GM21786 (cell line): ENCODE results near the gene KCNMA1.

Experiments
- ATAC-seq: cut with Tn5 transposase; IDR thresholded peaks from one replicate; pipeline ENCODE4 v1.9.1; 2021; ENCODE audit not compliant: unreplicated experiment

Gene KCNMA1

GRCh38 chr10:77075926-77076325 lies 561.7 kb downstream of the KCNMA1 start:
- ATAC-seq, result no peak

GRCh38 chr10:77074104-77074624 lies 563.4 kb downstream of the KCNMA1 start:
- ATAC-seq, result no peak

GRCh38 chr10:77073663-77073960 lies 564.0 kb downstream of the KCNMA1 start:
- ATAC-seq, result no peak

DNA sequence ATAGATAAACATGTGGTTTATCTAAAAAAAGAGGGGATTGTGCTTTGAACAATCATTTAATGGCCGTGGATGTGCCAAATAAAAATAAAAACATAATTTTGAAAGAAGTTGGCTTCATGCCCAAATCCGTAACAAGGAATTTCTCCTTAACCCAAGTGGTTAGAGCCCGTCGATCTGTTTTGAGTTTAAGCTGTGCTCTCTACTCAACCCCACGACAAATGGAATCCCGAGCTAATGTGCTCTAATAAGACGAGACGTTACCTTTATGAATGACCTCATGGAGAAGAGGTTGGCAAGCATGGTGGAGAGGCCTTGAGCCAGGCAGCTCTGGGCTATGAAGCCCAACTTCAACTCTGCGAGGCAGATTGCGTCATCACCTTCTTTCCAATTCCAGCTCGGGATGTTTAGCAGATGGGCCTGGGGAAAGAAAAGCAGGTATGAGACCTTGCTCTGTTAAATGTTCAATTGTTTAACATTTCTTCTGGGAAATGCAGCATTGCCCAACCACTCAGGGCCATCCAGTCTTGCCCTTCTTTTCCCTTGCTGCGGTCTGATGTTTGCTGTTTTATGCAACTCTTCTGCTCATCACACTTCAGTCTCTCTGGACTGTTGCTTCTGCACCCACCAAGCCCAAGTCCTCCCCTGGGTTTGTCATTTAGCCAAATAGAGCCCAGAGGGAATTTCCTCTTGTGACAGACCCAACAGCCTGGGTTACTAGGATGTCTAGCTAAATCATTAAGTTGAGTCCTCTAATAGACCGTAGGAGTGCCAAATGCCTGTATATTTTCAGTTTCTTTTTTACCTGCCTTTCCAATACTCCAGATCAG lies 564.6 kb downstream of the KCNMA1 start:
- no peak for ATAC-seq

GRCh38 chr10:77072361-77072835 lies 565.2 kb downstream of the KCNMA1 start:
- no peak for ATAC-seq

- ATAC-seq, result no peak
Observed at GRCh38 chr10:77071956-77072355, 565.7 kb downstream of the KCNMA1 start.

DNA sequence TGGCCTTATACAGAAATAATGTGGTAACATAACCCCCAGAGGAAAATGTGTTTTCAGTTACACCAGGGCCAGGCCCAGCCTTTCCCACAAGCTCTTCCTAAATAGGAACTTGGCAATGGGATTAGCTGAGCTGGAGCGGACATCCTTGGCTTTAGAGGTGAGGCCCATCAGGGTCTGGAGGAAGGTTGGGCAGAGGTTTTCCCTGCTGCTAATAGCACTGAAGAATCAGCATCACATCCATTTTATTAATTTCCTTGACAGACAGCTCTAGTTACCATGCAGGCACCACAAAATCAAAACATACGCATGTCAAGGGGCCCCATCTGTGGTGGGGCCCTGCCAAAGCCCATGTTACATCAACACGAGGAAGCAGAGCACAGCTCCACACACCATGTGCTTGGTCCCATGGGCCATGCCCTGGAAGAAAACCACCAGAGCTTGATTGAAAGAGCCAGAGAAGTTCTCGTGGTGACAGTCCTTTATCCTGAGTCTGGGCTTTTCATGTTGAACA lies 566.6 kb downstream of the KCNMA1 start:
- ATAC-seq, result no peak

DNA sequence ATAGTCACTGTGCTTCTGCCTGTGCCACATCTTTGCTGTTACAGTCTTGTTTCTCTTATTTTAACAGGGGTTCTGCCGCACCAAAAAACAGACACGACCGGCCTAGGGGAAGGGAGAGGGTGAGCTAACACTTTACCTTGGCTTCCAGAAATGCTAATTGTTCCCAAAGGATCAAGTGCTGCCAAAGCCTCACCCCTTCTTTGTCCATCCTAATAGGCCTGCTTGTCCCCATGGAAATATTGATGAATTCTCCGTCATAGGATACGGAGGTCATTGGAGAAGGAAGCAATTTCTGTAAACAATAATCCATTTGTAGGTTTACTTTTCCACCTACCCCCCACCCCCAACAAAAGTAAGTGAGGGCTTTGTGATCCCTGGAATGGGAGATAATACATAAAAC lies 567.3 kb downstream of the KCNMA1 start:
- no peak for ATAC-seq

- ATAC-seq, result no peak
Observed at GRCh38 chr10:77068969-77069368, 568.6 kb downstream of the KCNMA1 start.

DNA sequence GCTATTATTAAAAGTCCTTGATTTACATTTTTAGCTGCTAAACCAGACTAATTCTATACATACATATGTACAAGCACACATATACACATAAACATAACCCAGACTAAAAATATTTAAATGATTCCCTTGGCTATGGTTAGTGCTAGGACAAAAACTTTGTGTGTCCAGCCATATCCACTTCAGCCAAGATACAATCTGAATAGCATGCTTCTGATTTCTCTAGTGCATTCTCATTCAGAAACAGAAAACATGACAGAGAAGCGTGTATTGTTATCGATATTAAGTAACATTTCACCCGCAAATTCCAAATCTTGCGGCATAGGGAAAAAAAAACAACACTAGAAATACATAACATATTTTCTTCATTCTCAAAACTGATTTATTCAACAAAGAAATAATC lies 569.3 kb downstream of the KCNMA1 start:
- ATAC-seq, result no peak

GRCh38 chr10:77062381-77062780 lies 575.2 kb downstream of the KCNMA1 start:
- no peak for ATAC-seq

GRCh38 chr10:77060913-77061312 lies 576.7 kb downstream of the KCNMA1 start:
- ATAC-seq, result no peak

GRCh38 chr10:77056650-77057049 lies 581.0 kb downstream of the KCNMA1 start:
- ATAC-seq, result no peak

DNA sequence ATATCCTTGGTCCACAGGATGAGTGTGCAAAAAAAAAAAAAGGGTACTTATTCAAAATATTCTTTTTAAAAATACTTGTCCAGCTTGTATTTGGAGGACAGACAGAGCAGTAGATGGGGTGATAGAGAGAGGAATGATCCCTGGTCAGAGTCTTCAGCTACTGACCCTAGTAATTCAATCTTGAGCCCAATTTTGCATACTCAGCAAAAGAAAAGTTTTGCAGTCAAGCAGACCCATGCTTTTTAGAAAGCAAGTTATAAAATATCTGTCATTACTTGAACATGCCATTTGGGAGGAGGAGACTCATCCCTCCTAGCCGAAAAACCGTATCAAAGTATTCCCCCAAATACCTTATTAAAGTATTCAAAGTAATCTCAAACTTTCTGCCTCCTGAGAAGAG lies 585.0 kb downstream of the KCNMA1 start:
- ATAC-seq, result no peak

DNA sequence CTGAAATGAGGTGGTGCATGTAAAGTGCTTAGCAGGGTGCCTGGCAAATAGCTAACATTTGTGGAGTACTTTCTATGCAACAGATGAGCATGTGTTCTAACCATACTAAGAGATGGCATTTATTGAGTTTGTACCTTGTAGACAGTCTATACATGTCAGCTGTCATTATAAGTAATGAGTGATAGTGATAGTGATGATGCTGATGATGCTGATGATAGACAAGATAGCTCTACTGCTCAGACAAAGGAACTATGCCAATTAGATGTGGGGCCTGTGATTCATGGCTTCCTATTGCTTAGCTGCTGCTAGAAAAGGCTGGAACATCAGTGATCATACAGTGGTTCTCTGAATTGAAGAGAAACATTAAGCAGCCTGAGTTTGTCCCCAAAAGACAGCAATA lies 585.8 kb downstream of the KCNMA1 start:
- ATAC-seq, result no peak

DNA sequence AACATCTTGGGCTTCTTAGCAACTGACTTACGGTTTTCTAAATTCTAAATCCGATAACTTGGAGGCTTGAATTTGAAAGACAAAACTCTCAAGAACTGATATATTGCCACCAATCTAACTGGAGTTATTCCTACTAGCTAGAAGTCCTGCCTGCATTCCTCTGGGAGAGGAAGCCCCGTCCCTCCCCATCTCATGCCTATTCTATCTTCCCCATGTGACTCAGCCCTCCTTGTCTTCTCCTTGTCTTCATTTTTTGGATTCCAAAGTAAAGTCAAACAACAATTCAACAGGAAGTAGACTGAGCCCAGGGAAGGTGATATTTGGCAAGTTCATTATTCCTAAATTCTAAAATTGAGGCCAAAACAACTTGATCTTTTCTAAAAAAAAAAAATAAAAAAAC lies 587.7 kb downstream of the KCNMA1 start:
- no peak for ATAC-seq

DNA sequence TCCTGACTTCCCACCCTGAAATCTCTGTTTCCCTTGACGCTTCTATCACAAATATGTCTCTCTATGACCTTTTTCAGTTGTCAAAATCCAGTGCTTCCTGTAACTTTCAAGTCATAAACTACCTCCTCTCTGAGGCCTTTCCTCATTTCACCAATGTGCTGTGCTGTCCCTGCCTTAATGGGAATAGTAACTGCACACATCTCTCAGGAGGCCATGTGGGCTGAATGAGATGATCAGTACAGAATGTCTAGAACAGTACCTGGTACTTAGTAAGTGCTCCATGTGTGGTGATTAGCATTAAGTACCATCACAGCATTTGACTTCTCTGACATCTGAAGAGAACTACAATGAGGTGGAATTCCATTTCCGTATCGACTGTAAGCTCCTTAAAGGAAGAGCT lies 588.5 kb downstream of the KCNMA1 start:
- ATAC-seq, result no peak

GRCh38 chr10:77045085-77045484 lies 592.5 kb downstream of the KCNMA1 start:
- no peak for ATAC-seq

- ATAC-seq, result no peak
Observed at GRCh38 chr10:77043420-77043763, 594.2 kb downstream of the KCNMA1 start.

GRCh38 chr10:77042706-77043419 lies 594.7 kb downstream of the KCNMA1 start:
- ATAC-seq, result no peak

DNA sequence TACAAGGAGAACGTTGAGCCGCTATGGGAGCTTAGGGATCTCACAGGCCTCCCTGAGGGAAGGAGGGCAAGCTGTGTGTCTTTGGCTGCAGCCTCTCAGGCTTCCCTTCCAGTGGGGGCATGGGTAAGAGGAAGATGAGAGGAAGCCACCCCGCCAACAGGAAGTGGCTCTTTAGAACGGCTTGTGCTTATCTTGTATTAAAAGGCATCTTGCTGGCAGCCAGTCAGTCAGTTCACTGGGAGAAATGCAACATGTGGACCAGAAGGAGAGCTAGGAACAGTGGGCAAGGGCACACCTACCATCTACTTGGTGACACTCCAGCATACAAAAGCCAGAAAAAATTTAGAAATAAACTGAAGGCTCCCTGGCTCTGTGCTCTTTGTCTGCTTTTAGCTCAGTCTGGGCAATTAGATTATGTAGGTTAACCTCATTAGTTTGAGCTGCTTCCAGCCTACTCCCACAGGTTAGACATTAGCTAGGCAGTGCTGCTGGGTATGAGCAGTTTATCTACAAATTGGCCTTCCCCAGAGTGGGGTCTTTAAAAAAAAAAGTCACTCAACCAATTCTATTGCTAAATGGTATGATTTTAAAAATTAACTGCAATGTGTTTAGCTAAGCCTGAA lies 595.9 kb downstream of the KCNMA1 start:
- ATAC-seq, result no peak

GRCh38 chr10:77038407-77038806 lies 599.2 kb downstream of the KCNMA1 start:
- ATAC-seq, result no peak
